A673 (cell line): ENCODE results near the gene MAPRE3. TPM values are rescaled to one million over a fixed set of nuclear protein-coding genes. Genes with fewer than 3 reads are reported as not detected.
A peak's percentile ranks its signal among the peaks of the same experiment; 100 is the strongest.

Source experiments
- BruUV-seq: library from RNA; stranded (reverse); fragments of 400-500 nt; replicated peaks from 2 replicates; lab custom pipeline; 2021; lab: Mats Ljungman, UMichigan
- CTCF ChIA-PET: fragments of 300-600 bp; sonication (Branson Sonifier 250); formaldehyde crosslinking; loops from one replicate; lab custom pipeline; 2022; ENCODE audit warnings: antibody characterized with exemption; lab: Charles Lee
- POLR2A ChIA-PET: fragments of 300-600 bp; sonication (Branson Sonifier 250); formaldehyde crosslinking; loops from one replicate; lab custom pipeline; 2022; ENCODE audit warnings: antibody characterized with exemption; ENCODE audit not compliant: low non-redundant PET; lab: Charles Lee
- DNase-seq: peaks from one replicate; pipeline ENCODE4 v3.0.0-alpha.2; 2015; ENCODE audit warnings: low spot score
- H3K27ac ChIP-seq: fragments of 200-600 bp; sonication (generic); 2 replicates; pipeline ENCODE4 v1.5.1; 2016; ENCODE audit warnings: mixed run types, low read depth, mild to moderate bottlenecking, mixed read lengths, antibody characterized with exemption, low read length; ENCODE audit not compliant: poor library complexity, severe bottlenecking
- H3K27me3 ChIP-seq: fragments of 200-600 bp; sonication (generic); replicated peaks from 2 replicates; pipeline ENCODE4 v1.6.1; 2017; ENCODE audit warnings: mixed run types, low read depth, mild to moderate bottlenecking, mixed read lengths, antibody characterized with exemption, low read length; ENCODE audit not compliant: insufficient read depth, poor library complexity
- H3K36me3 ChIP-seq: fragments of 200-600 bp; sonication (generic); 2 replicates; pipeline ENCODE4 v1.6.1; 2016; ENCODE audit warnings: mixed run types, mild to moderate bottlenecking, mixed read lengths, antibody characterized with exemption, low read length; ENCODE audit not compliant: insufficient read depth, poor library complexity, severe bottlenecking
- H3K4me1 ChIP-seq: fragments of 200-600 bp; sonication (generic); 2 replicates; pipeline ENCODE4 v1.6.1; 2017; ENCODE audit warnings: mixed run types, mild to moderate bottlenecking, mixed read lengths, antibody characterized with exemption, low read length; ENCODE audit not compliant: insufficient read depth, poor library complexity, severe bottlenecking
- H3K4me3 ChIP-seq: fragments of 200-600 bp; sonication (generic); 2 replicates; pipeline ENCODE4 v1.5.1; 2016; ENCODE audit warnings: low read depth, mixed run types, mild to moderate bottlenecking, mixed read lengths, low read length; ENCODE audit not compliant: poor library complexity, severe bottlenecking
- H3K9me3 ChIP-seq: fragments of 200-600 bp; sonication (generic); 2 replicates; pipeline ENCODE4 v1.6.1; 2016; ENCODE audit warnings: mixed run types, low read depth, mild to moderate bottlenecking, mixed read lengths, antibody characterized with exemption, low read length; ENCODE audit not compliant: poor library complexity, severe bottlenecking
- CTCF ChIP-seq: fragments of 300-800, 200-600 bp; sonication (generic); conservative IDR thresholded peaks from 2 replicates; pipeline ENCODE4 v1.5.1; 2017; ENCODE audit warnings: low read depth, mild to moderate bottlenecking, antibody characterized with exemption, low read length, moderate library complexity, mixed read lengths
- EZH2 ChIP-seq: fragments of 200-600 bp; sonication (generic); IDR thresholded peaks from 2 replicates; pipeline ENCODE4 v1.6.1; 2017; ENCODE audit warnings: borderline replicate concordance, low read depth, mild to moderate bottlenecking, mixed read lengths, antibody characterized with exemption, low read length; ENCODE audit not compliant: poor library complexity, severe bottlenecking
- intact Hi-C: fragments of 100-400 bp; cut with micrococcal nuclease; formaldehyde crosslinking; loops from one replicate; pipeline ENCODE4 v1.10.0; 2022; ENCODE audit not compliant: unreplicated experiment
- total RNA-seq: library from RNA; stranded (reverse); gene quantifications from 2 replicates; pipeline ENCODE4 v1.2.3, GENCODE V29; 2021

MAPRE3 gene
- total RNA-seq, 1 experiment from 2014 or later: 8.4 TPM

- Histone ChIP-seq H3K27ac (no peak overlapping the region), H3K27me3 (no peaks in the 10 kb centered on the region), H3K4me3 (no peak overlapping the region), H3K4me1 (peaks cover 4% of the 10 kb centered on the region), H3K9me3 (no peaks in the 10 kb centered on the region), H3K36me3 (peaks cover 63% of the 10 kb centered on the region)
- ChIA-PET POLR2A (no interaction called here), CTCF (no interaction called here)
- TF ChIP-seq EZH2: no peak
- no peak for TF ChIP-seq CTCF
- no TSS peak for BruUV-seq
- intact Hi-C loops: no loop called here
- no peak for DNase-seq
Observed at GRCh38 chr2:27039871-27040270, 69.4 kb downstream of the MAPRE3 start.

GRCh38 chr2:27040282-27040681 lies 69.8 kb downstream of the MAPRE3 start:
- DNase-seq: no peak

GRCh38 chr2:27041752-27042151 lies 71.3 kb downstream of the MAPRE3 start:
- Histone ChIP-seq H3K27me3 (no peaks in the 10 kb centered on the region), H3K27ac (no peak overlapping the region), H3K4me1 (peaks cover 4% of the 10 kb centered on the region), H3K4me3 (no peak overlapping the region), H3K36me3 (peaks cover 44% of the 10 kb centered on the region), H3K9me3 (no peaks in the 10 kb centered on the region)
- ChIA-PET POLR2A (no interaction called here), CTCF (no interaction called here)
- BruUV-seq: no TSS peak
- peak; percentile 23 for DNase-seq
- intact Hi-C loops: no loop called here
- TF ChIP-seq EZH2 (no peak), CTCF (no peak)

More at GRCh38 chr2:27040282-27040681, 69.8 kb downstream of the MAPRE3 start:
- ChIA-PET CTCF (no interaction called here), POLR2A (no interaction called here)
- Histone ChIP-seq H3K36me3 (peaks cover 59% of the 10 kb centered on the region), H3K4me1 (peaks cover 4% of the 10 kb centered on the region), H3K9me3 (no peaks in the 10 kb centered on the region), H3K27me3 (no peaks in the 10 kb centered on the region), H3K27ac (no peak overlapping the region), H3K4me3 (no peak overlapping the region)
- TF ChIP-seq EZH2 (no peak), CTCF (no peak)
- intact Hi-C loops: no loop called here
- no TSS peak for BruUV-seq
